Pulmonary artery endothelial cell (primary cell): ENCODE results near the gene CDKL4. TPM values are rescaled to one million over a fixed set of nuclear protein-coding genes. Genes with fewer than 3 reads are reported as not detected.
"Not testable (repeated sequence)": the region's sequence is repeated elsewhere in the genome, so short reads cannot be mapped to it uniquely, and the experiment has no call there.

Source experiments
- DNase-seq: peaks from one replicate; pipeline ENCODE4 v3.0.0-alpha.2; 2011; ENCODE audit warnings: low read depth, low spot score
- total RNA-seq: library from RNA; depleted of rRNA; stranded (reverse); fragments of >200 nt; gene quantifications from 2 replicates; pipeline ENCODE4 v1.2.3, GENCODE V29; 2014

The CDKL4 gene
- total RNA-seq, 1 donor from 2014 or later = 0.59 TPM

- no peak for DNase-seq
Observed at GRCh38 chr2:39179974-39180960, 63.5 kb downstream of the CDKL4 start.

GRCh38 chr2:39178756-39179155 is 65.0 kb downstream of the CDKL4 start:
- no peak for DNase-seq

- no peak for DNase-seq
Observed at GRCh38 chr2:39176997-39177396, 66.8 kb downstream of the CDKL4 start.

- DNase-seq = no peak
Observed at GRCh38 chr2:39175026-39175812, 68.6 kb downstream of the CDKL4 start.

- no peak for DNase-seq
Observed at GRCh38 chr2:39174022-39174421, 69.7 kb downstream of the CDKL4 start.

- DNase-seq = not testable (repeated sequence)
Observed at GRCh38 chr2:39172047-39172706, 71.6 kb downstream of the CDKL4 start.

GRCh38 chr2:39171621-39172020 is 72.1 kb downstream of the CDKL4 start:
- no peak for DNase-seq

- no peak for DNase-seq
Observed at GRCh38 chr2:39164089-39164488, 79.7 kb downstream of the CDKL4 start.

- DNase-seq = no peak
Observed at GRCh38 chr2:39160982-39161381, 82.8 kb downstream of the CDKL4 start.

- DNase-seq = no peak
Observed at GRCh38 chr2:39159283-39159682, 84.5 kb downstream of the CDKL4 start.

GRCh38 chr2:39158351-39158750 is 85.4 kb downstream of the CDKL4 start:
- no peak for DNase-seq

GRCh38 chr2:39156846-39157245 is 86.9 kb downstream of the CDKL4 start:
- no peak for DNase-seq

- no peak for DNase-seq
Observed at GRCh38 chr2:39156107-39156506, 87.7 kb downstream of the CDKL4 start.

- DNase-seq = not testable (repeated sequence)
Observed at GRCh38 chr2:39155573-39155972, 88.2 kb downstream of the CDKL4 start.

GRCh38 chr2:39154944-39155343 is 88.8 kb downstream of the CDKL4 start:
- no peak for DNase-seq

GRCh38 chr2:39153312-39153711 is 90.5 kb downstream of the CDKL4 start:
- DNase-seq = no peak

- no peak for DNase-seq
Observed at GRCh38 chr2:39152504-39152903, 91.3 kb downstream of the CDKL4 start.

- DNase-seq = no peak
Observed at GRCh38 chr2:39150890-39151497, 92.8 kb downstream of the CDKL4 start.

- DNase-seq = no peak
Observed at GRCh38 chr2:39150102-39150562, 93.6 kb downstream of the CDKL4 start.

- no peak for DNase-seq
Observed at GRCh38 chr2:39146630-39147029, 97.1 kb downstream of the CDKL4 start.

GRCh38 chr2:39145906-39146421 is 97.8 kb downstream of the CDKL4 start:
- DNase-seq = no peak
